ENCODE measurements around the gene RNASEH2C. TPM values are rescaled to one million over a fixed set of nuclear protein-coding genes. Genes with fewer than 3 reads are reported as not detected.
"Not testable (repeated sequence)": the region's sequence is repeated elsewhere in the genome, so short reads cannot be mapped to it uniquely, and the experiment has no call there.

Gene RNASEH2C
- polyA plus RNA-seq, 3 donors from 2014 or later = 37.4 to 160 (median 124) TPM

DNA sequence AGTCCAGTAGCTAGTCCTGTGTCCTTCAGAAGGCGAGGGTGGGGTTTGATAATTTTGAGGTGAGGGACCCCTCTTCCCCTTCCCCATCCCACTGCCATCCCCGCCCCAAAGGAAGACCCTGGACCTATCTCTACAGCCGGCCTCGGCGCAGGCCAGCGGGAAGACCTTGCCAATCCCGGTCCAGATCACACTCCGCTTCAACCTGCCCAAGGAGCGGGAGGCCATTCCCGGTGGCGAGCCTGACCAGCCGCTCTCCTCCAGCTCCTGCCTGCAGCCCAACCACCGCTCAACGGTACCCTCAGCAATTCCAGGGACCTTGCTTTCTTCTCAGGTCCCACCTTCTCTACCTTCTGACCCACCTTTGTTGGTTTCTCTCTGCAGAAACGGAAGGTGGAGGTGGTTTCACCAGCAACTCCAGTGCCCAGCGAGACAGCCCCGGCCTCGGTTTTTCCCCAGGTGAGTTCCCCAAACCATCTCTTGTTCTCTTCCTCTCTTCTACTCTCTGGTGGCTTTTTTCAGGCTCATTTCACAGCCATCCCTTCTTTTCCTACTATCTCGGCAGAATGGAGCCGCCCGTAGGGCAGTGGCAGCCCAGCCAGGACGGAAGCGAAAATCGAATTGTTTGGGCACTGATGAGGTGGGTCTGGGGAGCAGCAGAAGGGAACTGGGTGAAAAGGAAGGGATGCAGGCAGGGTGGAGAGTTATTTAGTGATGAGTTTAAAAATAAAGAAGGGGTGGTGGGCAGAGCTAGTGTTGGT, 7.2 kb downstream of the RNASEH2C start:
- no peak for DNase-seq
- peak overlapping the region; percentile 27 to 95 (median 80) for H3K4me3 Mint-ChIP-seq
- peaks cover 9 to 18% (median 10%) of the 10 kb centered on the region in 3 donors for H3K27me3 Mint-ChIP-seq (ENCODE audit: low read depth in 3 of 3)
- H3K9me3 Mint-ChIP-seq = no peaks in the 10 kb centered on the region
- peak overlapping the region in 5 of 6 donors; percentile 50 to 99 (median 83) for H3K27ac Mint-ChIP-seq
- H3K36me3 Mint-ChIP-seq = peaks cover 12 to 29% (median 13%) of the 10 kb centered on the region in 3 donors
- H3K4me1 Mint-ChIP-seq = peaks cover 23 to 30% of the 10 kb centered on the region in 2 donors

DNA sequence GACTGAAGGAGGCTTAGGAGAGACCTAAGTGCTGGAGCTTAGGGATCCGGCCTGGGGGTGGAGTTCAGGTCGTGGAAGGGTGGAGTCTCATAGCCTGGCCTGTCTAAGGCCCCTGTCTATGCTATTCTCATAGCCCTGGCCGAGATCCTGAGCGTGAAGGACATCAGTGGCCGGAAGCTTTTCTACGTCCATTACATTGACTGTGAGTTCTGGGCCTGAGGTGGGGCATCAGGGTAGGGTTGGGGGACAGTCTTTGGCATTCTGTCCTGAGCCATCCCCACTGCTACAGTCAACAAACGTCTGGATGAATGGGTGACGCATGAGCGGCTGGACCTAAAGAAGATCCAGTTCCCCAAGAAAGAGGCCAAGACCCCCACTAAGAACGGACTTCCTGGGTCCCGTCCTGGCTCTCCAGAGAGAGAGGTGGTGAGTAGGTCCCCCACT, 7.9 kb downstream of the RNASEH2C start:
- Mint-ChIP-seq H3K36me3 (peaks cover 12 to 26% (median 13%) of the 10 kb centered on the region in 3 donors), H3K27me3 (ENCODE audit: low read depth in 3 of 3) (peaks cover 10 to 18% (median 10%) of the 10 kb centered on the region in 3 donors)

DNA sequence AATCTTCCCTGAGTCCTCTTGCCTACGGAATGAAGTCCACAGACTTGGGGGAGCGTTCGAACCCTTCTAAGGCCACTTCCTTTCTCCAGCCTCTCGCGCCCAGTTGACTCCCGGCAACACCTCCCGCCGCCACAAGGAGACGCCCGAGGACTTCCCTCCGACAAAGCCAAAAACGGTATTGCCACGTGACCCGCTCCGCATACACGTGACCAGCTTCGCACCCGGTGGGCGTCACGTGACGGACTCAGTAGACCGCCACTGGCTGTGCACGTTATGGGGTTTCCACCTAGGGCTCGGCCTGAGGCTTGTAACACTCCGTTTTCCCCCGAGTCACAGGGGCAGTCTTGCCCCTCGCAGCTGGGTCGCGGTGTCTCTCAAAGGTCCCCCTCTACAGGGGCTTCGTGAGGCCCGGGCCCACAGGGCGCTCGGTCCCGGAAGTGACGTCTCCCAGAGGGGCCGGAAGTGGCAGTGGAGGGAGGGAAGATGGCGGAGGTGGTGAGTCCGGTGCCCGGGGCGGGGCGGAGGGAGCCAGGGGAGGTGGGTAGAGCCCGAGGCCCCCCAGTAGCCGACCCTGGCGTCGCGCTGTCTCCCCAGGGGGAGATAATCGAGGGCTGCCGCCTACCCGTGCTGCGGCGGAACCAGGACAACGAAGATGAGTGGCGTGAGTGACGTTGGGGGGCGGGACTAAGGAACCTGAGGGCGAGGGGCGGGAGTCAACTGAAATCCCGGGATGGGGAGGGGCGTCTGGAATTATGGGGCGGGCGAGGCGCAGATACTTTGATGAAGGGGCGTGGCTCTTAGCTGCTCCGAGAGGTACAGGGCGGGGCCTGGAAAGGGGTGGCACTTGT, 8.6 kb downstream of the RNASEH2C start, which contains the start of gene KAT5:
KAT5 (plus strand) TSS at position 468 of the 848 bp plus-strand sequence; CDS start at position 484, 16 bp downstream.
- Mint-ChIP-seq H3K9me3 (no peaks in the 10 kb centered on the region), H3K4me1 (peaks cover 18 to 24% of the 10 kb centered on the region in 2 donors), H3K27me3 (ENCODE audit: low read depth in 3 of 3) (peaks cover 10 to 15% (median 11%) of the 10 kb centered on the region in 3 donors), H3K4me3 (peak within 1 kb of the TSS; percentile 91 to 98 (median 94)), H3K27ac (peak within 1 kb of the TSS; percentile 97 to 100 (median 99)), H3K36me3 (peaks cover 9 to 19% (median 12%) of the 10 kb centered on the region in 3 donors)
- DNase-seq = peak; percentile 99

More for the DNA sequence above, 7.9 kb downstream of the RNASEH2C start:
- peak overlapping the region; percentile 97 to 100 (median 99) for H3K27ac Mint-ChIP-seq
- no peak for DNase-seq
- H3K4me1 Mint-ChIP-seq = peaks cover 19 to 30% of the 10 kb centered on the region in 2 donors
- no peaks in the 10 kb centered on the region for H3K9me3 Mint-ChIP-seq
- peak overlapping the region; percentile 91 to 98 (median 94) for H3K4me3 Mint-ChIP-seq

DNA sequence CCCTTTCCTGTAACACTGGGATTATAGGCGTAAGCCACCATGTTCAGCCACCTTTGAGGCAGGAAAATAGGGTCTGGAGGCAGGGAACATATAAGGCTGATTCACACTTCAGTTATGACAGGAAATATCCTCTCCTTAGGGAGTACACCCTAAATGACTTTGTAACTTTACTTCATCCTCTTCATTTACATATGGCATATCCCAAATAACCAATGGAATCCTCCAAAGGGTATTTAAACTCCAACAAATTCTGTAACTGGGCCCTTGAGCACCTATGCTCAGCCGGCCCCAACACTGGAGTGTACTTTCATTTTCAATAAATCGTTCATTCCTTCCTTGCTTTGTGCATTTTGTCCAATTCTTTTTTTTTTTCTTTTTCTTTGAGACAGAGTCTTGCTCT, 10.2 kb downstream of the RNASEH2C start:
- Mint-ChIP-seq H3K4me1 (peaks cover 27% of the 10 kb centered on the region in 2 donors), H3K36me3 (peaks cover 9 to 14% (median 9%) of the 10 kb centered on the region in 3 donors), H3K27me3 (ENCODE audit: low read depth in 3 of 3) (peaks cover 10 to 15% (median 11%) of the 10 kb centered on the region in 3 donors), H3K9me3 (no peaks in the 10 kb centered on the region), H3K27ac (peak overlapping the region in 1 of 6 donors; percentile 26), H3K4me3 (peak overlapping the region in 2 of 5 donors; percentile 4 to 32)
- DNase-seq = no peak

DNA sequence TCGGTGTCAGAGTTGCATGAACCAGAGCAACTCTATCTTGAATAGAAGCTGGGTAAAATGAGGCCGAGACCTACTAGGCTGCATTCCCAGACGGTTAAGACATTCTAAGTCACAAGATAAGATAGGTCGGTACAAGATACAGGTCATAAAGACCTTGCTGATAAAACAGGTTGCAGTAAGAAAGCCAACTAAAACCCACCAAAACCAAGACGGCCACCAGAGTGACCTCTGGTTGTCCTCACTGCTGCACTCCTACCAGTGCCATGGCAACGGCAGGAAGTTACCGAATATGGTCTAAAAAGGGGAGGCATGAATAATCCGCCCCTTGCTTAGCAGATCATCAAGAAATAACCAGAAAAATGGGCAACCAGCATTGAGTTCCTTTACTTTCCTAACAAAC, 10.9 kb downstream of the RNASEH2C start:
- Mint-ChIP-seq H3K4me1 (peaks cover 27% of the 10 kb centered on the region in 2 donors), H3K36me3 (peaks cover 3 to 7% (median 3%) of the 10 kb centered on the region in 3 donors), H3K27me3 (ENCODE audit: low read depth in 3 of 3) (peaks cover 10 to 13% (median 11%) of the 10 kb centered on the region in 3 donors), H3K4me3 (no peak overlapping the region), H3K9me3 (no peaks in the 10 kb centered on the region), H3K27ac (no peak overlapping the region)
- no peak for DNase-seq

DNA sequence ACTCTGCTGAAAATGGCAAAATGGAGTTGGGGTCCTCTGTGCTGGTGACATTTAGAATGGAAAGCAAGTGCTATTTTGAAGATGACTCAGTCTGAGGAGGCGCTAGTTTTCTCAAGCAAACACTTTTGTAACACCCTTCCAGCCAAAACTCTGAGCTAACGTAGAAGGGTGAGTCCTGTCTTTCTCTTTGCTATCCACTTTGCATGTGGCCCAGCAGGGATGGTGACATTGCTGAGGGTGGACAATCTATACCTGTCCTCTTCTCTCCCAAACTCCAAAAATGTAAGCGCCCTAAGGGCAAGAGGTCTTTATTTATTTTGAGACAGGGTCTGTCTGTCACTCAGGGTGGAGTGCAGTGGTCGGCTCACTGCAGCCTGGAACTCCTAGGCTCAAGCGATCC, 12.1 kb downstream of the RNASEH2C start:
- no peak for DNase-seq
- Mint-ChIP-seq H3K27ac (no peak overlapping the region), H3K4me3 (no peak overlapping the region), H3K4me1 (peaks cover 20 to 27% of the 10 kb centered on the region in 2 donors), H3K27me3 (ENCODE audit: low read depth in 3 of 3) (peaks cover 8 to 12% (median 11%) of the 10 kb centered on the region in 3 donors), H3K9me3 (no peaks in the 10 kb centered on the region), H3K36me3 (no peaks in the 10 kb centered on the region)

DNA sequence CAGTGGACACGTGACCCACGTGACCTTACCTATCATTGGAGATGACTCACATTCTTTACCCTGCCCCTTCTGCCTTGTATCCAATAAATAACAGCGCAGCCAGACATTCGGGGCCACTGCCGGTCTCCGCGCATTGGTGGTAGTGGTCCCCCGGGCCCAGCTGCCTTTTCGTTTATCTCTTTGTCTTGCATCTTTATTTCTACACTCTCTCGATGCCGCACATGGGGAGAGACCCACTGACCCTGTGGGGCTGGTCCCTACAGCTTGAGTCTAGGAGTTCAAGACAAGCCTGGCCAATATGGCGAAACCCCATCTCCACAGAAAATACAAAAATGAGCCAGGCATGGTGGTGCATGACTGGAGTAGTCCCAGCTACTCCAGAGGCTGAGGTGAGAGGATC, 13.6 kb downstream of the RNASEH2C start:
- Mint-ChIP-seq H3K4me3 (peak overlapping the region in 1 of 5 donors; percentile 19), H3K27me3 (ENCODE audit: low read depth in 3 of 3) (peaks cover 3 to 12% (median 9%) of the 10 kb centered on the region in 3 donors), H3K27ac (peak overlapping the region in 4 of 6 donors; percentile 7 to 53 (median 24)), H3K4me1 (peaks cover 12 to 19% of the 10 kb centered on the region in 2 donors)
- H3K36me3 Mint-ChIP-seq, H3K9me3 Mint-ChIP-seq, DNase-seq: not testable (repeated sequence)

DNA sequence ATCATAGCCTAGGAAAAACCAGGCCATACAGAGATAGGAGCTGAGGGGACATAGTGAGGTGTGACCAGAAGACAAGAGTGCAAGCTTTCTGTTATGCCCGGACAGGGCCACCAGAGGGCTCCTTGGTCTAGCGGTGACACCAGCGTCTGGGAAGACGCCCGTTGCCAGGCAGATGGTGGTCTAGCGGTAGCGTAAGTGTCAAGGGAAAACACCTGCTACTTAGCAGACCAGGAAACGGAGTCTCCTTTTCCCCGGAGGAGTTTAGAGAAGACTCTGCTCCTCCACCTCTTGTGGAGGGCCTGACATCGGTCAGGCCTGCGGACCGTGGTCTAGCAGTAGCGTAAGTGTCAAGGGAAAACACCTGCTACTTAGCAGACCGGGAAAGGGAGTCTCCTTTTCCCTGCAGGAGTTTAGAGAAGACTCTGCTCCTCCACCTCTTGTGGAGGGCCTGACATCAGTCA, 14.3 kb downstream of the RNASEH2C start:
- H3K36me3 Mint-ChIP-seq, H3K9me3 Mint-ChIP-seq: not testable (repeated sequence)
- DNase-seq = peak; percentile 71 to 73 (median 71)
- Mint-ChIP-seq H3K27me3 (ENCODE audit: low read depth in 3 of 3) (peaks cover 0 to 10% (median 3%) of the 10 kb centered on the region in 3 donors), H3K4me3 (peak overlapping the region in 3 of 5 donors; percentile 29 to 53 (median 48)), H3K4me1 (peaks cover 8 to 12% of the 10 kb centered on the region in 2 donors), H3K27ac (peak overlapping the region in 2 of 6 donors; percentile 7 to 61)

DNA sequence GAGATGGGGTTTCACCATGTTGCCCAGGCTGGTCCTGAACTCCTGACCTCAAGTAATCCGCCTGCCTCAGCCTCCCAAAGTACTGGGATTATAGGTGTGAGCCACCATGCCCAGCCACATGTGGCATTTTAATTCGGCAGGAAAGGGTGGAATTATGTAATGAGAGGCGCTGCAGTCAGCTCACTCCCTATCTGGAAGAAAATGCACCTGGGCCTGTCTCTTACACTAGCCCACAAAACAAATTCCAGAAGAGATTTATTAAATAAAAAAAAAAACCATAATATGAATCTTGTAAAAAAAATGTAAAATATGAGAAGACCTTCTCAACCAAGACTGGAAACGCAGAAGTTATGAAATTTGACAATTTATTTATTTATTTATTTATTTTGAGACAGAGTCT, 16.8 kb downstream of the RNASEH2C start:
- Mint-ChIP-seq H3K36me3 (no peaks in the 10 kb centered on the region), H3K4me1 (peaks cover 5 to 12% of the 10 kb centered on the region in 2 donors), H3K27ac (no peak overlapping the region), H3K27me3 (ENCODE audit: low read depth in 3 of 3) (peaks cover 1 to 10% (median 2%) of the 10 kb centered on the region in 3 donors), H3K4me3 (no peak overlapping the region), H3K9me3 (no peaks in the 10 kb centered on the region)
- no peak for DNase-seq

DNA sequence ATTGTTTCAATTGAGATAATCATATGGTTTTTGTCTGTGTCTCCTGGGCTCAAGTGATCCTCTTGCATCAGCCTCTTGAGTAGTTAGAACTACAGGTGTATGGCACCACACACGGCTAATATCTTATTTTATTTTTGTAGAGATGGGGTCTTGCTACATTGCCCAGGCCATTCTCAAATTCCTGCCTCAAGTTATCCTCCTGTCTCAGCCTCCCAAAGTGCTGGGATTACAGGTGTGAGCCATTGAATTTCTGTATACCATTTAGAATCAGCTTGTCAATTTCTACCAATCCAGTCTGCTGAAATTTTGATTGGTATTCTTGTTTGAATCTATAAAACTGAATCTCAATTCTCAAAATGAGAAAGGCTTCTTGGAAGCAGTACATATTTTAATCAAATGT, 18.9 kb downstream of the RNASEH2C start:
- Mint-ChIP-seq H3K36me3 (no peaks in the 10 kb centered on the region), H3K9me3 (no peaks in the 10 kb centered on the region), H3K27ac (no peak overlapping the region), H3K27me3 (ENCODE audit: low read depth in 3 of 3) (peaks cover 1 to 7% (median 2%) of the 10 kb centered on the region in 3 donors), H3K4me3 (no peak overlapping the region), H3K4me1 (peaks cover 6% of the 10 kb centered on the region in 2 donors)
- no peak for DNase-seq

DNA sequence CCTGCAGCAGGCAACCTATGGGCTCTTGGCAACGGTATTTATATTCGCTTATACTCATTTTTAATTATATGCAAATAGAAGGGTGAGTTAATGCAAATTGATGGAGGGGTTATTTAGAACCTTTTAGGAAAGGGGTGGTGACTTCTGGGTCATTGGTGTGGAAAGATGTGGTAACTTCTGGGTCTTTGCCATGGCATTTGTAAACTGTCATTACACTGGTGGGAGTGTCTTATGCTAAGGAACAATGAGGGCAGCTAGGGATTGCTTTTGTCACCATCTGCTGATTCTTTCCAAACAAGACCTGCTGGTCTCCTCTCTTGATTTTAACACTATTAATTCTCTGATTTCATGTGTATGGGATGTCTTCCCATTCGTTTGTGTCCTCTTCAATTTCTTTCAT, 20.2 kb downstream of the RNASEH2C start:
- Mint-ChIP-seq H3K9me3 (no peaks in the 10 kb centered on the region), H3K4me3 (no peak overlapping the region), H3K27ac (no peak overlapping the region), H3K36me3 (no peaks in the 10 kb centered on the region), H3K27me3 (ENCODE audit: low read depth in 3 of 3) (peaks cover 1 to 7% (median 2%) of the 10 kb centered on the region in 3 donors), H3K4me1 (peaks cover 6 to 9% of the 10 kb centered on the region in 2 donors)
- no peak for DNase-seq

DNA sequence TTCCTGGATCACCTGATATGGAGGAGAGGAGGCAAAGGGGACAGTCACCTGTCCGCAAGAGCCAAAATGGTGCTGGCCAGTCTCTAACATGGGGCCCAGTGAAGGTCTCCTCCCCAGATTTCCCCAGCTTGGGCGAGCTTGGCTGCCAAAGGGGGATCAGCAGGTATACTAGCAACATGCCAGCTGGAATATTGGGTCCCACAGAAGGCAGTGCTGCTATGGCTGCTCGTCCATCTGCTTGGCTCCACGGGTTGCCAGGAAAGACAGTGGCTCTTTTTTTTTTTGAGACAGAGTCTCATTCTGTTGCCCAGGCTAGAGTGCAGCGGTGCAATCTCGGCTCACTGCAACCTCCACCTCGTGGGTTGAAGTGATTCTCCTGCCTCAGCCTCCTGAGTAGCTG, 21.3 kb downstream of the RNASEH2C start:
- no peak overlapping the region for H3K4me3 Mint-ChIP-seq
- H3K27me3 Mint-ChIP-seq (ENCODE audit: low read depth in 3 of 3) = peaks cover 1 to 7% (median 4%) of the 10 kb centered on the region in 3 donors
- no peak for DNase-seq
- H3K9me3 Mint-ChIP-seq = no peaks in the 10 kb centered on the region
- peaks cover 17 to 20% of the 10 kb centered on the region in 2 donors for H3K4me1 Mint-ChIP-seq
- no peak overlapping the region for H3K27ac Mint-ChIP-seq
- H3K36me3 Mint-ChIP-seq = no peaks in the 10 kb centered on the region

DNA sequence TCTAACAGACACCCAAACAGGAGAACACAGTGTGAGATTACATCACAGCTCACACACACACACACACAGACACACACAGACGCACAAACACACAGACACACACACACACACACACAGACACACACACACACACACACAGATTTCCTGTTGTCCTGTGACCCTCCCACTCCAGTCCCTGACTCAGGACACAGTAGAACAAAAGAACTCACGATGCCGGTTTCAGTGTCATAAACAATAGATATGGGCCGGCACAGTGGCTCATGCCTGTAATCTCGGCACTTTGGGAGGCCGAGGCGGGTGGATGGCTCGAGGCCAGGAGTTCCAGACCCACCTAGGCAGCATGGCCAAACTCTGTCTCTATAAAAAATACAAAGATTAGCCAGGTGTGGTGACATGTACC, 22.4 kb downstream of the RNASEH2C start:
- Mint-ChIP-seq H3K9me3 (no peaks in the 10 kb centered on the region), H3K27me3 (ENCODE audit: low read depth in 3 of 3) (peaks cover 1 to 7% (median 6%) of the 10 kb centered on the region in 3 donors), H3K27ac (peak overlapping the region in 1 of 6 donors; percentile 46), H3K36me3 (no peaks in the 10 kb centered on the region), H3K4me3 (peak overlapping the region in 1 of 5 donors; percentile 39), H3K4me1 (peaks cover 26 to 28% of the 10 kb centered on the region in 2 donors)
- DNase-seq = no peak
